Right cardiac atrium (tissue), 5 donors: ENCODE results near the gene DRAP1. TPM values are rescaled to one million over a fixed set of nuclear protein-coding genes. Genes with fewer than 3 reads are reported as not detected.
A peak's percentile ranks its signal among the peaks of the same experiment; 100 is the strongest.

Experiments
- ATAC-seq, 2 donors: fragments of 200-7000 bp; cut with Tn5 transposase; one replicate each; pipeline versions ENCODE4 v1.8.0 to v1.9.1; 2020; ENCODE audit warnings: moderate library complexity in 2 of 2, mild to moderate bottlenecking in 1 of 2
- DNase-seq, 3 donors: peaks; one replicate each; pipeline ENCODE4 v3.0.0-alpha.2; 2020
- H3K27ac ChIP-seq: one replicate; pipeline ENCODE4 v1.5.1; 2013; ENCODE audit warnings: mild to moderate bottlenecking, low read length, control low read depth, moderate library complexity
- H3K27me3 ChIP-seq: one replicate; pipeline ENCODE4 v1.6.1; 2013; ENCODE audit not compliant: control insufficient read depth, insufficient read depth
- H3K4me1 ChIP-seq: one replicate; pipeline ENCODE4 v1.6.1; 2013; ENCODE audit warnings: low read length; ENCODE audit not compliant: control insufficient read depth, insufficient read depth
- H3K4me3 ChIP-seq: one replicate; pipeline ENCODE4 v1.5.1; 2013; ENCODE audit warnings: low read length, control low read depth
- H3K9me3 ChIP-seq: one replicate; pipeline ENCODE4 v1.6.1; 2013; ENCODE audit warnings: low read length; ENCODE audit not compliant: control insufficient read depth
- WGBS: extraction: QIAGEN DNeasy Blood & Tissue Kit; methylation state at CpG from one replicate; pipeline ENCODE4 v1.1.7; 2013; 5-methylcytosine and 5-hydroxymethylcytosine counted together
- intact Hi-C, 4 donors: fragments of 100-400 bp; cut with DNase I; formaldehyde crosslinking; loops; one replicate each; pipeline versions ENCODE4 v1.11.0 to v1.14.0; 2022 to 2023
- polyA plus RNA-seq: library from polyadenylated mRNA; stranded (reverse); fragments of 200-250 nt; gene quantifications from one replicate; pipeline ENCODE4 v1.2.3, GENCODE V29; 2013
- total RNA-seq, 4 donors: library from RNA; stranded (reverse); fragmentation: NEBNext Ultra II Directional; extraction: Animal tissue kit (Norgen Biotek cat#: 25700); gene quantifications; one replicate each; pipeline ENCODE4 v1.2.1, GENCODE V29; 2021
- donor health status: healthy with polysubstance abuse.
- donor health status: DM: no; HTN: yes; CAD: no.
- donor health status: DM: no; HTN: no; CAD: no.
- donor health status: DM: no; HTN: yes; CAD: no; lungs with severe emphysema.
- donor health status: DM: yes; HTN: yes; CAD: no.

DRAP1 gene
- total and polyA plus RNA-seq, 5 donors = 82.9 to 130 (median 85.3) TPM

- intact Hi-C loops = no loop called here
- 55% methylated on average over 15 of the region's 15 CpGs for WGBS
- Histone ChIP-seq H3K27me3 (no peaks in the 10 kb centered on the region), H3K4me3 (peak overlapping the region; percentile 92), H3K9me3 (no peaks in the 10 kb centered on the region), H3K27ac (no peak overlapping the region), H3K4me1 (peaks cover 17% of the 10 kb centered on the region)
- DNase-seq (peak; percentile 35 to 64 (median 61)), ATAC-seq (no peak)
These were observed 1.2 kb downstream of the DRAP1 start for GRCh38 chr11:65920372-65920802.

- no peak overlapping the region for H3K4me3 ChIP-seq
- peak in 2 of 3 donors; percentile 54 for DNase-seq
These were observed 1.9 kb downstream of the DRAP1 start for GRCh38 chr11:65921033-65921555.

GRCh38 chr11:65921876-65922275 lies 2.6 kb downstream of the DRAP1 start:
- WGBS = 92% methylated on average over 10 of the region's 10 CpGs
- Histone ChIP-seq H3K4me1 (peaks cover 10% of the 10 kb centered on the region), H3K4me3 (no peak overlapping the region), H3K27ac (no peak overlapping the region), H3K27me3 (no peaks in the 10 kb centered on the region), H3K9me3 (no peaks in the 10 kb centered on the region)
- peak in 1 of 3 donors; percentile 32 for DNase-seq
- intact Hi-C loops = no loop called here
- no peak for ATAC-seq

More at GRCh38 chr11:65921033-65921555, 1.9 kb downstream of the DRAP1 start:
- Histone ChIP-seq H3K9me3 (no peaks in the 10 kb centered on the region), H3K27me3 (no peaks in the 10 kb centered on the region), H3K27ac (no peak overlapping the region), H3K4me1 (peaks cover 10% of the 10 kb centered on the region)
- intact Hi-C loops = no loop called here
- no peak for ATAC-seq
- WGBS = 85% methylated on average over 12 of the region's 12 CpGs

- DNase-seq (no peak), ATAC-seq (no peak)
- intact Hi-C loops = no loop called here
- no peaks in the 10 kb centered on the region for H3K9me3 ChIP-seq
- WGBS = 82% methylated on average over 3 of the region's 3 CpGs
- no peaks in the 10 kb centered on the region for H3K27me3 ChIP-seq
- no peak overlapping the region for H3K27ac ChIP-seq
- H3K4me3 ChIP-seq = no peak overlapping the region
- peaks cover 10% of the 10 kb centered on the region for H3K4me1 ChIP-seq
These were observed 3.3 kb downstream of the DRAP1 start for GRCh38 chr11:65922565-65922964.

DNA sequence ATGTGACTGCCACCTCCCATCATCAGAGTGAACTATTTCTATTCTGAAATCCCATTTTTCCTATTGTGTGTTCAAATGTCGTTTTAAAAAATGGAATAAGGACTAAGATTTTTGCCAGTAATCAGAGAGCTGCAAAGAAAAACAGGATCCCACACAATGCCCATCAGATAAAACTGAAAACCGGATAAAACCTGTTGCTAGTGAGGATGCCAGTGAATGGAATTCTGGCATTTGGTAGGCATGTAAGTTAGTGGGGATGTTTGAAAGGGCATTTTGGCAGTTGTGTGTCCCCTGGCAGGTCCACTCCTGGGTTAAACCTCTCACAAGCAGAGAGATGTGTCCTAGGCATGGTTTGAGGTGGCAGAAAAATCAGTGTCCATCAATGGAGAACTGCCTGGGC lies 6.2 kb downstream of the DRAP1 start:
- intact Hi-C loops = no loop called here

DNA sequence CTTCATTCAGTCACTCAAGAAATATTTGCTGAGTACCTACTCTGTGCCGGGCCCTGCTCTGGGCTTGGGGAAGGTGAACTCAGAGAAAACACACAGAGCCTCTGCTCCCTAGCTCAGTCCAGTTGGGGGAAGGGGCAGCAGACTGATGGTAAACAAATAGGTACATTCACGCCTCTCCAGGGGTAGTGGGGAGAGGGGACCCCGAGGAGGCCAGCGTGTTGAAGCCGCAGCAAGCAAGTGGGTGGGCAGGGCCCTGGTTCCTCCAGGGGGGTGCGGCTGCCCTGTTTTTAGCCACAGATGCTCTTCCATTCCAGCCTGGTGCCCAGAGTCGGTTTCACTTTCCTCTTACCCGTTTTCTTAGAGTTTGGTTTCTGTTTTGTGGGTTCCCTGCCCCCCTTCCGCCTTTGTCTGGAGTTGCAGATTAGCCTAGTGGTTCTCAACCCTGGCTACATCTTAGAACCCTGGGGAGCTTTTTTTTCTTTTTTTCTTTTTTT lies 8.7 kb downstream of the DRAP1 start:
- Histone ChIP-seq H3K4me3 (no peak overlapping the region), H3K27me3 (no peaks in the 10 kb centered on the region), H3K9me3 (no peaks in the 10 kb centered on the region), H3K4me1 (no peaks in the 10 kb centered on the region), H3K27ac (no peak overlapping the region)
- intact Hi-C loops = no loop called here
- DNase-seq = peak in 2 of 3 donors; percentile 13 to 57
- WGBS = 56% methylated on average over 9 of the region's 9 CpGs
- ATAC-seq = peak; percentile 24 to 27

More for the DNA sequence above, 6.2 kb downstream of the DRAP1 start:
- Histone ChIP-seq H3K4me1 (peaks cover 2% of the 10 kb centered on the region), H3K4me3 (no peak overlapping the region), H3K27ac (no peak overlapping the region), H3K9me3 (no peaks in the 10 kb centered on the region), H3K27me3 (no peaks in the 10 kb centered on the region)
- ATAC-seq (no peak), DNase-seq (no peak)
- 35% methylated on average over 2 of the region's 2 CpGs for WGBS

- Histone ChIP-seq H3K4me3 (no peak overlapping the region), H3K27me3 (no peaks in the 10 kb centered on the region), H3K27ac (no peak overlapping the region), H3K4me1 (no peaks in the 10 kb centered on the region), H3K9me3 (no peaks in the 10 kb centered on the region)
- intact Hi-C loops = no loop called here
- no peak for DNase-seq
- no peak for ATAC-seq
- WGBS = 57% methylated on average over 6 of the region's 6 CpGs
These were observed 9.4 kb downstream of the DRAP1 start for GRCh38 chr11:65928667-65929066.

DNA sequence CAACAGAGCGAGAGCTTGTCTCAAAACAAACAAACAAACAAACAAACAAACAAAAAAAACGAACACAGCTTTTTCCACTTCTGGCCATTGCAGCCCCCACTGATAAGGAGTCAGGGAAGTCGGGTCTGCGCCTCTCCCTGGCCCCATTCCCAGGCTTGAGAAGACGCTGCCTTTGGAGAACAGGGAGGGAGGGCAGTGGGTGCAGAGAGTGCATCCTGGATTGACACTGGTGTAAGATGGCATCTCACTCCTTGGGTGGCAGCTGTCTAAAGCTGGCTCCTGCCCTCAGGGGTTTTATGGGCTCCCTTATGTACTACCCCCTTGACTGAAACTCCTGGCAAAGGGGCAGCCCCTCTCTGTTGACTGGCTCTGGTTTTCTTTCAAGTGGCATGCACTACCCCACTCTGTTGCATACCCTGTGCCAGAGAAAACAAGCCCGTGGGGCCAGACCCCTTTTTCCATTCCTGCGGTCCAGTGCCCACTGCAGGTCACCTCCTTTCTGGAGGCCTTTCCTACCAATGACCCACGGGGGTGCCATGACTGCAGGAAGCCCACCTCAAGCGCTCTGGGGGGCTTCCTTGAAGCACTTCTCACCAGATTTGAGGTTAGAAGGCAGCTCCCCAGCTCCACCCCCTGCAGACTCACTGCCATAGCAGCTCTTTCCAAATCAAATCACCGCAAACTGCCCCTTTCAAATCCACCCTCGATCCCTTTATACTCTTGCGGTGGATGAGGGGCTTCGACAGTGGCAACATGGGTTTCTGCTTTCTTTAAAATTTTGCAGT lies 12.7 kb downstream of the DRAP1 start:
- Histone ChIP-seq H3K9me3 (no peaks in the 10 kb centered on the region), H3K27ac (no peak overlapping the region), H3K27me3 (no peaks in the 10 kb centered on the region), H3K4me3 (no peak overlapping the region), H3K4me1 (no peaks in the 10 kb centered on the region)
- ATAC-seq (no peak), DNase-seq (no peak)
- WGBS = 47% methylated on average over 13 of the region's 13 CpGs
- intact Hi-C loops = no loop called here

DNA sequence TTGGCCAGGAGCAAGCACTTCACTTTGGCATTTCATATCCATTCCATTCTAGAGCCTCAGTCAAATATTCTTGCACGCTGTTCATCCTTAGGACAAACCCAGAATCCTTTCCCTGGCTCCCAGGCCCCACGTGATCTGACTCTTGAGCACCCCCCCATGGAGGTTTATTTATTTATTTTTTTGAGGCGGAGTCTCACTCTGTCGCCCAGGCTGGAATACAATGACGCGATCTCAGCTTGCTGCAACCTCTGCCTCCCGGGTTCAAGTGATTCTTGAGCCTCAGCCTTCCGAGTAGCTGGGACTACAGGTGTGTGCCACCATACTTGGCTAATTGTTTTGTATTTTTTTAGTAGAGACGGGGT lies 13.3 kb downstream of the DRAP1 start:
- no peak for ATAC-seq
- 29% methylated on average over 9 of the region's 9 CpGs for WGBS
- Histone ChIP-seq H3K9me3 (no peaks in the 10 kb centered on the region), H3K4me1 (no peaks in the 10 kb centered on the region), H3K27ac (no peak overlapping the region), H3K27me3 (no peaks in the 10 kb centered on the region), H3K4me3 (no peak overlapping the region)
- DNase-seq = no peak
- intact Hi-C loops = no loop called here

DNA sequence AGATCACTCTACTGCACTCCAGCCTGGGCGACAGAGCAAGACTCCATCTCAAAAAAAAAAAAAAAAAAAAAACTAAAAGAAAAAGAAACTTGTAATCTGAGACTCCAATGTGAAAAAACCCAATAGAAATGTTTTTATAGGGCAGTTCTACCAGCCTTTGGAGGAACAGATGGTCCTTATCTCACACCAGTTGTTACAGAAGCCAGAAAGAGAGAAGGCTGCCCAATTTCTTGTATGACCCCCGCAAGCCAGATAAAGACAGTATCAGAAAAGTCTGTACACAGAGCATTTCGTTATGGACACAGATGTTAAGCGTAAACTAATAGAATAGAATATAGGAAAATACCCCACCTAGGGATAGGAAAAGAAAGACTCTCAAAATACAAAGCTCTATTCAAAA lies 14.8 kb downstream of the DRAP1 start:
- Histone ChIP-seq H3K27me3 (no peaks in the 10 kb centered on the region), H3K4me1 (no peaks in the 10 kb centered on the region), H3K9me3 (no peaks in the 10 kb centered on the region), H3K27ac (no peak overlapping the region), H3K4me3 (no peak overlapping the region)
- DNase-seq (no peak), ATAC-seq (no peak)
- WGBS = 44% methylated on average over 4 of the region's 4 CpGs
- intact Hi-C loops = no loop called here

GRCh38 chr11:65937766-65938165 lies 18.5 kb downstream of the DRAP1 start:
- Histone ChIP-seq H3K27me3 (no peaks in the 10 kb centered on the region), H3K27ac (no peak overlapping the region), H3K4me1 (no peaks in the 10 kb centered on the region), H3K9me3 (no peaks in the 10 kb centered on the region), H3K4me3 (no peak overlapping the region)
- WGBS = 45% methylated on average over 4 of the region's 4 CpGs
- intact Hi-C loops = no loop called here
- ATAC-seq (no peak), DNase-seq (no peak)
